ENCODE results near the gene IFT20. TPM values are rescaled to one million over a fixed set of nuclear protein-coding genes. Genes with fewer than 3 reads are reported as not detected.

IFT20 gene
- total and polyA plus RNA-seq, 2 experiments from 2014 or later: 13.2 to 32.3 TPM

GRCh38 chr17:28340374-28340773 is 5.1 kb upstream of the IFT20 start:
- Histone ChIP-seq H3K4me2 (no peak overlapping the region), H3K27ac (ENCODE audit: low read depth) (no peak overlapping the region), H3K4me1 (ENCODE audit: insufficient read depth) (peaks cover 6% of the 10 kb centered on the region; the same call in 1 of the 2 replicates), H3K9me2 (ENCODE audit: insufficient read depth) (no peaks in the 10 kb centered on the region), H3F3A (replicated peaks; ENCODE audit: low read depth) (no peaks in the 10 kb centered on the region), H3K27me3 (ENCODE audit: insufficient read depth) (no peaks in the 10 kb centered on the region), H3K36me3 (ENCODE audit: insufficient read depth) (peaks cover 8% of the 10 kb centered on the region), H4K20me1 (replicated peaks; ENCODE audit: insufficient read depth) (no peaks in the 10 kb centered on the region), H3K4me3 (no peak overlapping the region), H3K79me2 (replicated peaks; ENCODE audit: insufficient read depth) (peaks cover 19% of the 10 kb centered on the region), H2AFZ (no peak overlapping the region)
- H3K4me3 Mint-ChIP-seq: no peak overlapping the region
- no peaks in the 10 kb centered on the region for H3K9me3 Mint-ChIP-seq
- no peak for DNase-seq (ENCODE audit: low spot score)
- H3K27ac Mint-ChIP-seq: no peak overlapping the region
- TF ChIP-seq ZNF462 (CRISPR knock-in tag; IDR thresholded peaks at IDR 0.05) (no peak), NANOG (IDR thresholded peaks at IDR 0.05; ENCODE audit: borderline replicate concordance) (no peak), CREB1 (CRISPR knock-in tag; IDR thresholded peaks at IDR 0.05; ENCODE audit: low read depth) (no peak), JUNB (IDR thresholded peaks at IDR 0.05; ENCODE audit: unreplicated experiment) (no peak), REST (IDR thresholded peaks at IDR 0.05; ENCODE audit: unreplicated experiment) (no peak), STAT1 (IDR thresholded peaks at IDR 0.05; ENCODE audit: unreplicated experiment) (no peak), ZNF114 (CRISPR knock-in tag; IDR thresholded peaks at IDR 0.05) (no peak), CTCF (conservative IDR thresholded peaks at IDR 0.05; ENCODE audit: low read depth in 2 of 2) (no peak), ZNF331 (CRISPR knock-in tag; IDR thresholded peaks at IDR 0.05; ENCODE audit: low read depth) (no peak)
- peaks cover 19% of the 10 kb centered on the region for H3K36me3 Mint-ChIP-seq (ENCODE audit: low read depth)
- ATAC-seq: no peak
- H3K4me1 Mint-ChIP-seq: peaks cover 13% of the 10 kb centered on the region
- H3K27me3 Mint-ChIP-seq (ENCODE audit: insufficient read depth, low read depth, poor library complexity): peaks cover 14% of the 10 kb centered on the region

Measured in GM23338 (cell line).